ENCODE measurements around the gene GOLIM4. TPM values are rescaled to one million over a fixed set of nuclear protein-coding genes. Genes with fewer than 3 reads are reported as not detected.

The GOLIM4 gene
- total and polyA plus RNA-seq, 2 of the 13 experiments (the other 11 are each of a cell fraction or from before 2014, with no cell fraction given), result 10.9 to 47.7 TPM

DNA sequence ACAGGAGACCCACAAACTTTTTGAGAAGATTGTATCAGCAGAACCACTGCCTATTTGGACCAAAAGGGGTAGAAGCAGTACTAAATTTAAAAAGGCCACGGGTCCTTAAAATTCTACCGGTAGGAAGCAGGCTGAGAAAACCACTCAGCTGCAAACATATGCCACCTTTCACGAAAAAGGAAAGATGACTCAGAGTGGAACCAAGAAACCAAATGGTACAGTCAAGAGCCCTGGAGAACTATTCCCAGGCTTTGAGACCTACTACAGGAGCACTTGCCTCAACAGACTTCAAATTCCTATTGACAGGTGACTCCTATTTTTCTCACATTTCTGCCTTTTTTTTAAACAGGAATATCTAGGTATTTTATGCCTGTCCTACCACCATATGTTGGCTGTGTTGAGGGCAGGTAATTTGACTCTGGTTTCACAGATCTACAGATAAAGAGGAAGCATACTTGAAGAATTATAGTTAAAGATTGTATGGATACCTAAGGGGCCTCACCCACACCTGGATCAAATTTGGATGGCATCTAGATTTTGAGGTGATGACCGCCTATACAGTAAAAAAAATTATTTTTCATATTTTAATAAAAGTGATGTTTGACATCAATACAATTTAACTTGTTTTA lies 10.1 kb downstream of the GOLIM4 start (continued):
- TF ChIP-seq ZBED4 (CRISPR knock-in tag; IDR thresholded peaks at IDR 0.05; ENCODE audit: borderline replicate concordance), result no peak
- no peak for TF ChIP-seq ZBTB37 (CRISPR knock-in tag; IDR thresholded peaks at IDR 0.05)
- no peak for TF ChIP-seq IKZF5 (CRISPR knock-in tag; IDR thresholded peaks at IDR 0.05)
- TF ChIP-seq GFI1 (CRISPR knock-in tag; IDR thresholded peaks at IDR 0.05; ENCODE audit: borderline replicate concordance), result no peak

- no peak for DNase-seq (ENCODE audit: low spot score)
- Histone ChIP-seq H3K4me1 (ENCODE audit: insufficient read depth, low read length) (peaks cover 24% of the 10 kb centered on the region), H3K27ac (ENCODE audit: extremely low read length, insufficient read depth, low read length) (no peak overlapping the region), H3K4me2 (ENCODE audit: low read depth, low read length) (no peak overlapping the region), H4K20me1 (ENCODE audit: insufficient read depth, low read length) (no peaks in the 10 kb centered on the region), H3K9ac (ENCODE audit: insufficient read depth, low read depth, low read length) (no peak overlapping the region), H3K9me3 (ENCODE audit: low read length) (no peaks in the 10 kb centered on the region), H3K36me3 (replicated peaks in 1 of 2; ENCODE audit: control insufficient read depth in 1 of 2, insufficient read depth in 2 of 2, low read length in 2 of 2) (no peaks in the 10 kb centered on the region), H3K4me3 (replicated peaks in 1 of 3; ENCODE audit: insufficient read depth in 1 of 3, low read depth in 2 of 3, low read length in 3 of 3) (no peak overlapping the region), H3K27me3 (ENCODE audit: control insufficient read depth in 1 of 2, insufficient read depth in 2 of 2, low read length in 2 of 2) (no peaks in the 10 kb centered on the region), H2AFZ (ENCODE audit: low read length) (no peak overlapping the region), H3K79me2 (ENCODE audit: insufficient read depth, low read length) (peaks cover 83% of the 10 kb centered on the region)
- ATAC-seq, result no peak
- ChIA-PET CTCF (ENCODE audit: low intra/inter-chr PET ratio, low total read pairs) (no interaction called here), POLR2A (no interaction called here)
- intact Hi-C loops (cut with micrococcal nuclease; ENCODE audit: unreplicated experiment) (no loop called here), in situ Hi-C loops (cut with HindIII; ENCODE audit: extremely low pct_ligation_motif_present, low pct_unique_long_range_greater_than_20kb) (no loop called here)
- TF ChIP-seq SMAD1 (CRISPR knock-in tag; IDR thresholded peaks at IDR 0.05; ENCODE audit: borderline replicate concordance, low read depth) (no peak), PCBP2 (optimal IDR thresholded peaks at IDR 0.05; ENCODE audit: low read depth, low read length, poor library complexity, severe bottlenecking) (no peak), ELF1 (CRISPR knock-in tag; IDR thresholded peaks at IDR 0.05) (no peak), KLF11 (CRISPR knock-in tag; IDR thresholded peaks at IDR 0.05) (no peak), TCF12 (IDR thresholded peaks at IDR 0.05) (no peak), TCF12 (CRISPR knock-in tag; IDR thresholded peaks at IDR 0.05) (no peak), IKZF5 (CRISPR knock-in tag; IDR thresholded peaks at IDR 0.05) (no peak), DPF2 (CRISPR knock-in tag; IDR thresholded peaks at IDR 0.05; ENCODE audit: borderline replicate concordance, low read depth) (no peak), ZSCAN12 (CRISPR knock-in tag; IDR thresholded peaks at IDR 0.05) (no peak), ZMAT3 (CRISPR knock-in tag; conservative IDR thresholded peaks at IDR 0.05) (no peak)
- TF ChIP-seq, protein P1, sequence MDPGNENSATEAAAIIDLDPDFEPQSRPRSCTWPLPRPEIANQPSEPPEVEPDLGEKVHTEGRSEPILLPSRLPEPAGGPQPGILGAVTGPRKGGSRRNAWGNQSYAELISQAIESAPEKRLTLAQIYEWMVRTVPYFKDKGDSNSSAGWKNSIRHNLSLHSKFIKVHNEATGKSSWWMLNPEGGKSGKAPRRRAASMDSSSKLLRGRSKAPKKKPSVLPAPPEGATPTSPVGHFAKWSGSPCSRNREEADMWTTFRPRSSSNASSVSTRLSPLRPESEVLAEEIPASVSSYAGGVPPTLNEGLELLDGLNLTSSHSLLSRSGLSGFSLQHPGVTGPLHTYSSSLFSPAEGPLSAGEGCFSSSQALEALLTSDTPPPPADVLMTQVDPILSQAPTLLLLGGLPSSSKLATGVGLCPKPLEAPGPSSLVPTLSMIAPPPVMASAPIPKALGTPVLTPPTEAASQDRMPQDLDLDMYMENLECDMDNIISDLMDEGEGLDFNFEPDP (CRISPR knock-in tag; conservative IDR thresholded peaks at IDR 0.05), result no peak
- WGBS (ENCODE audit: low lambda C conversion rate), result 100% methylated on average over 1 of the region's 1 CpG
- no TSS peak for BruUV-seq (replicated peaks)
- FAIRE-seq, result no peak
Measured at GRCh38 chr3:168083906-168084305, 11.8 kb downstream of the GOLIM4 start.

Data from HepG2 (cell line).